ENCODE measurements around the gene ADGRB2.
A peak's percentile ranks its signal among the peaks of the same experiment; 100 is the strongest.

Gene ADGRB2

DNA sequence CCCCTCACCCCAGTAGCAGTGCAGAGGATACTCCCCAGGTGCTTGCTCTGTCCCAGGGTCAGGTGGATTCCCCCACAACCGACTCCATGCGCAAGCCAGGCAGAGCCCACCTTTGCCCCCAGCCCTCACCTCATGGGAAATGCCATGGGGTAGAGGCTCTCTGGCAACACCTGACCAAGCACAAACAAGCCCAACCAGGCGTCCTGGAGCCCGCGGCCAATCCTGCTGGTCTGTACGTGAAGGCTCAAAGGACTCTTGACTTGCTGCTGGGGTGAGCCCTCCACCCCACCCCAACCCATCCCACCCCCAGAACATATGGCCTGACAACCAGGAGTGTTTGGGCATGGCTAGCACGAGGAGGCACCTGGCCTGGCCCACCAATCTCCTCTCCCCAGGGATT is 1.8 kb downstream of the ADGRB2 start:
- Histone ChIP-seq H3K4me2 (ENCODE audit: insufficient read depth, low read length) (peak overlapping the region; percentile 87), H3K79me2 (ENCODE audit: insufficient read depth, low read length) (peaks cover 4% of the 10 kb centered on the region), H3K27ac (ENCODE audit: low read length) (no peak overlapping the region), H3K9ac (ENCODE audit: low read depth, low read length) (no peak overlapping the region), H2AFZ (ENCODE audit: low read depth, low read length) (no peak overlapping the region), H3K9me3 (ENCODE audit: insufficient read depth, low read length, severe bottlenecking) (no peaks in the 10 kb centered on the region), H3K36me3 (ENCODE audit: insufficient read depth, low read length) (no peaks in the 10 kb centered on the region; the same call in 1 of the 2 replicates), H3K27me3 (ENCODE audit: insufficient read depth, low read length, poor library complexity) (peaks cover 42% of the 10 kb centered on the region), H3K4me1 (ENCODE audit: insufficient read depth, low read length) (peaks cover 46% of the 10 kb centered on the region), H3K4me3 (ENCODE audit: low read depth in 1 of 2, low read length in 2 of 2) (peak overlapping the region in 1 of 2 experiments; percentile 73; a peak in 2 of 4 replicates), H4K20me1 (ENCODE audit: insufficient read depth, low read length) (peaks cover 51% of the 10 kb centered on the region)
- DNase-seq (no peak), ATAC-seq (ENCODE audit: insufficient read depth, low read depth) (no peak)
- TF ChIP-seq, protein P1, sequence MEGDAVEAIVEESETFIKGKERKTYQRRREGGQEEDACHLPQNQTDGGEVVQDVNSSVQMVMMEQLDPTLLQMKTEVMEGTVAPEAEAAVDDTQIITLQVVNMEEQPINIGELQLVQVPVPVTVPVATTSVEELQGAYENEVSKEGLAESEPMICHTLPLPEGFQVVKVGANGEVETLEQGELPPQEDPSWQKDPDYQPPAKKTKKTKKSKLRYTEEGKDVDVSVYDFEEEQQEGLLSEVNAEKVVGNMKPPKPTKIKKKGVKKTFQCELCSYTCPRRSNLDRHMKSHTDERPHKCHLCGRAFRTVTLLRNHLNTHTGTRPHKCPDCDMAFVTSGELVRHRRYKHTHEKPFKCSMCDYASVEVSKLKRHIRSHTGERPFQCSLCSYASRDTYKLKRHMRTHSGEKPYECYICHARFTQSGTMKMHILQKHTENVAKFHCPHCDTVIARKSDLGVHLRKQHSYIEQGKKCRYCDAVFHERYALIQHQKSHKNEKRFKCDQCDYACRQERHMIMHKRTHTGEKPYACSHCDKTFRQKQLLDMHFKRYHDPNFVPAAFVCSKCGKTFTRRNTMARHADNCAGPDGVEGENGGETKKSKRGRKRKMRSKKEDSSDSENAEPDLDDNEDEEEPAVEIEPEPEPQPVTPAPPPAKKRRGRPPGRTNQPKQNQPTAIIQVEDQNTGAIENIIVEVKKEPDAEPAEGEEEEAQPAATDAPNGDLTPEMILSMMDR (IDR thresholded peaks at IDR 0.05; ENCODE audit: borderline replicate concordance, extremely low read depth, low read length, poor library complexity, severe bottlenecking), result no peak
- TF ChIP-seq EZH2 (IDR thresholded peaks at IDR 0.05; ENCODE audit: borderline replicate concordance, low read depth, low read length, severe bottlenecking), result no peak

GRCh38 chr1:31761883-31762282 is 2.3 kb downstream of the ADGRB2 start:
- Histone ChIP-seq H3K9ac (ENCODE audit: low read depth, low read length) (no peak overlapping the region), H4K20me1 (ENCODE audit: insufficient read depth, low read length) (peaks cover 51% of the 10 kb centered on the region), H3K27me3 (ENCODE audit: insufficient read depth, low read length, poor library complexity) (peaks cover 42% of the 10 kb centered on the region), H3K4me1 (ENCODE audit: insufficient read depth, low read length) (peaks cover 46% of the 10 kb centered on the region), H3K36me3 (ENCODE audit: insufficient read depth, low read length) (no peaks in the 10 kb centered on the region; the same call in 1 of the 2 replicates), H2AFZ (ENCODE audit: low read depth, low read length) (no peak overlapping the region), H3K27ac (ENCODE audit: low read length) (no peak overlapping the region), H3K4me3 (ENCODE audit: low read depth in 1 of 2, low read length in 2 of 2) (peak overlapping the region in 1 of 2 experiments; percentile 1; a peak in 1 of 4 replicates), H3K79me2 (ENCODE audit: insufficient read depth, low read length) (peaks cover 4% of the 10 kb centered on the region), H3K4me2 (ENCODE audit: insufficient read depth, low read length) (peak overlapping the region; percentile 87; the same call in 1 of the 2 replicates), H3K9me3 (ENCODE audit: insufficient read depth, low read length, severe bottlenecking) (no peaks in the 10 kb centered on the region)
- ATAC-seq (ENCODE audit: insufficient read depth, low read depth) (no peak), DNase-seq (no peak)
- TF ChIP-seq, protein P1 (IDR thresholded peaks at IDR 0.05; ENCODE audit: borderline replicate concordance, extremely low read depth, low read length, poor library complexity, severe bottlenecking), result no peak
- TF ChIP-seq EZH2 (IDR thresholded peaks at IDR 0.05; ENCODE audit: borderline replicate concordance, low read depth, low read length, severe bottlenecking), result no peak

DNA sequence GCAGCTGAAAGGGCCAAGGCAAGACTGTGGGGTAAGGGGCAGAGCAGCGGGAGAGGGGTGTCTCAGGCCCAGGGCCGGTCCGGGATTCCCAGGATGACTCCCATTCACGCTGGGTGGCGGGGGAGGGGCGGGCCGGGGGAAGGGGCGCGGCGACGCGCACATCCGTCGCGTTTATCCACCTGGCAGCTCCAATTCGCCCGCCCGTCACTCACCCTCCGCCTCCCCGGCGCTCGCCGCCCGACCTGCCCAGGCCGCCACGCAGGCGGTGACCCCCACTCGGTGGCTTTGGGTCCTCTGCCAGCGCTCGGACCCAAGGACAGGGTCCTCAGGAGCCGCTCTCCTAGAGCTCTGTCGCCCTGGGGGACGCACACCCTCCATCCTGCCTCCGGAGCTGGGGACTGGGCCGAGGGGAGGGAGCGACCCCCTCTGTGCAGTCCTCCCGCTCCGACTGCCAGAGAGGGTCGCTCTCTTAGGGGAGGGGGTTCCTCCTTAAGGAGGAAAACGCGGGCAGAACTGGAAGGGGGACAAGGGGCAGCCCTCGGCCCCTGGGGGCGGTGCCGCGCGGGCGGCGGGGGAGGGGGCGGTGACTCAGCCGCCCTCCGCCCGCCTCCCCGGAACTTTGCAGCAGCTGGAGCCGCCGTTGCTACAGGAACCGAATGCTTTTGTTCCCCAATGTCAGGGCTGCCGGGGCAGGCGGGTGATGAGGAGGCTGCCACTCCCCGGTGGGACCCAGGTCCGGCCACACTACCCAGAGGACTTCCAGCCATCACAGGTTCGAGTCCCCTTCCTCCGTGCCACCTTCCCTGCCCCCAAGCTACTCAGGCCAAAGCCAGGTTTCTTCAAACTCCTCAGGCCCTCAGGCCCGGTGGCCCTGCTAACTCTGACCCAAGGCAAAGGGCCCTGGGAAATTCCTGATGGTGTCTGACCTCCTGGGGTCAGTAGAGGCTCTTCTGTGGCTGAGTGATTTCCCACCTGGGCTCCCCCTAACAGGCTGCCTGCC is 3.4 kb downstream of the ADGRB2 start:
- peaks cover 4% of the 10 kb centered on the region for H3K79me2 ChIP-seq (ENCODE audit: insufficient read depth, low read length)
- no peaks in the 10 kb centered on the region for H3K9me3 ChIP-seq (ENCODE audit: insufficient read depth, low read length, severe bottlenecking)
- H3K4me2 ChIP-seq (ENCODE audit: insufficient read depth, low read length), result peak overlapping the region; percentile 87
- H3K9ac ChIP-seq (ENCODE audit: low read depth, low read length), result peak overlapping the region; percentile 41; the same call in 1 of the 2 replicates
- H3K36me3 ChIP-seq (ENCODE audit: insufficient read depth, low read length), result no peaks in the 10 kb centered on the region; the same call in 1 of the 2 replicates
- no peak overlapping the region for H3K27ac ChIP-seq (ENCODE audit: low read length)
- H3K4me3 ChIP-seq (ENCODE audit: low read depth in 1 of 2, low read length in 2 of 2), result peak overlapping the region; percentile 23 to 63; a peak in 3 of 4 replicates
- peaks cover 46% of the 10 kb centered on the region for H3K4me1 ChIP-seq (ENCODE audit: insufficient read depth, low read length)
- peaks cover 38% of the 10 kb centered on the region for H3K27me3 ChIP-seq (ENCODE audit: insufficient read depth, low read length, poor library complexity)
- DNase-seq, result peak; percentile 66
- peak; percentile 52 for ATAC-seq (ENCODE audit: insufficient read depth, low read depth)
- peak overlapping the region; percentile 68 for H2AFZ ChIP-seq (ENCODE audit: low read depth, low read length)
- TF ChIP-seq EZH2 (IDR thresholded peaks at IDR 0.05; ENCODE audit: borderline replicate concordance, low read depth, low read length, severe bottlenecking), result no peak
- TF ChIP-seq, protein P1 (IDR thresholded peaks at IDR 0.05; ENCODE audit: borderline replicate concordance, extremely low read depth, low read length, poor library complexity, severe bottlenecking), result no peak
- H4K20me1 ChIP-seq (ENCODE audit: insufficient read depth, low read length), result peaks cover 51% of the 10 kb centered on the region

All from DND-41 (cell line).